Type B pancreatic cell (in vitro differentiated cells): Measurements from ENCODE around the gene LRCH3. TPM values are rescaled to one million over a fixed set of nuclear protein-coding genes. Genes with fewer than 3 reads are reported as not detected.

Experiments used
- DNase-seq: peaks from one replicate; pipeline ENCODE4 v3.0.0; 2021; ENCODE audit warnings: mixed read lengths; ENCODE audit not compliant: unreplicated experiment; ENCODE audit errors: extremely low spot score
- H3K27ac Mint-ChIP-seq: 2 replicates; pipeline ENCODE4 v1.8.0; 2021; ENCODE audit warnings: mild to moderate bottlenecking, mixed read lengths
- H3K27me3 Mint-ChIP-seq: 2 replicates; pipeline ENCODE4 v1.8.0; 2021; ENCODE audit warnings: mixed read lengths
- H3K36me3 Mint-ChIP-seq: 2 replicates; pipeline ENCODE4 v1.8.0; 2021; ENCODE audit warnings: mixed read lengths
- H3K4me1 Mint-ChIP-seq: one replicate; pipeline ENCODE4 v1.8.0; 2021; ENCODE audit warnings: mixed read lengths; ENCODE audit not compliant: unreplicated experiment
- H3K4me3 Mint-ChIP-seq: 2 replicates; pipeline ENCODE4 v1.8.0; 2021; ENCODE audit warnings: mild to moderate bottlenecking, mixed read lengths
- H3K9me3 Mint-ChIP-seq: 2 replicates; pipeline ENCODE4 v1.8.0; 2021; ENCODE audit warnings: mixed read lengths
- CTCF ChIP-seq: fragments of 200-600 bp; sonication (generic); conservative IDR thresholded peaks from 2 replicates; pipeline ENCODE4 v1.5.0; 2021; ENCODE audit warnings: antibody characterized with exemption, mild to moderate bottlenecking
- total RNA-seq: library from RNA; stranded (reverse); gene quantifications from 2 replicates; pipeline ENCODE4 v1.2.1, GENCODE V29; 2021; ENCODE audit warnings: low replicate concordance

The LRCH3 gene
- total RNA-seq, 1 donor from 2014 or later: 58.7 TPM

- Mint-ChIP-seq H3K27ac (peak overlapping the region; percentile 95), H3K9me3 (no peaks in the 10 kb centered on the region), H3K27me3 (no peaks in the 10 kb centered on the region), H3K4me1 (peaks cover 22% of the 10 kb centered on the region), H3K4me3 (peak overlapping the region; percentile 95), H3K36me3 (no peaks in the 10 kb centered on the region)
- TF ChIP-seq CTCF: no peak
- DNase-seq: peak; percentile 72
Measured at GRCh38 chr3:197749315-197749600, 41.8 kb upstream of the LRCH3 start.

GRCh38 chr3:197749601-197750395 is 41.3 kb upstream of the LRCH3 start, which contains the start of gene FYTTD1:
Gene FYTTD1, plus strand, starts transcription at chr3:197749883. Its CDS starts 89 bp downstream, at chr3:197749972.
- peak; percentile 93 for DNase-seq

GRCh38 chr3:197750396-197750831 is 40.6 kb upstream of the LRCH3 start:
- H3K9me3 Mint-ChIP-seq: no peaks in the 10 kb centered on the region
- H3K27me3 Mint-ChIP-seq: no peaks in the 10 kb centered on the region
- peak overlapping the region; percentile 98 for H3K4me3 Mint-ChIP-seq
- H3K36me3 Mint-ChIP-seq: peaks cover 5% of the 10 kb centered on the region
- peak overlapping the region; percentile 85 for H3K27ac Mint-ChIP-seq
- TF ChIP-seq CTCF: peak; percentile 20
- no peak for DNase-seq
- H3K4me1 Mint-ChIP-seq: peaks cover 23% of the 10 kb centered on the region

More at GRCh38 chr3:197749601-197750395, 41.3 kb upstream of the LRCH3 start, which contains the start of gene FYTTD1:
- Mint-ChIP-seq H3K4me1 (peaks cover 23% of the 10 kb centered on the region), H3K27me3 (no peaks in the 10 kb centered on the region), H3K4me3 (peak within 1 kb of the TSS; percentile 98), H3K36me3 (peaks cover 2% of the 10 kb centered on the region), H3K27ac (peak within 1 kb of the TSS; percentile 95), H3K9me3 (no peaks in the 10 kb centered on the region)
- peak; percentile 62 for TF ChIP-seq CTCF

GRCh38 chr3:197750858-197751737 is 40.0 kb upstream of the LRCH3 start:
- Mint-ChIP-seq H3K4me1 (peaks cover 23% of the 10 kb centered on the region), H3K36me3 (peaks cover 6% of the 10 kb centered on the region), H3K27me3 (no peaks in the 10 kb centered on the region), H3K4me3 (peak overlapping the region; percentile 98), H3K27ac (peak overlapping the region; percentile 85), H3K9me3 (no peaks in the 10 kb centered on the region)
- DNase-seq: no peak
- no peak for TF ChIP-seq CTCF

- H3K4me1 Mint-ChIP-seq: peaks cover 23% of the 10 kb centered on the region
- TF ChIP-seq CTCF: no peak
- peak overlapping the region; percentile 85 for H3K4me3 Mint-ChIP-seq
- no peaks in the 10 kb centered on the region for H3K9me3 Mint-ChIP-seq
- no peak for DNase-seq
- H3K36me3 Mint-ChIP-seq: peaks cover 9% of the 10 kb centered on the region
- H3K27ac Mint-ChIP-seq: peak overlapping the region; percentile 77
- H3K27me3 Mint-ChIP-seq: no peaks in the 10 kb centered on the region
Measured at GRCh38 chr3:197752107-197752506, 38.9 kb upstream of the LRCH3 start.
